Measurements from ENCODE around the gene GIMAP1. TPM values are rescaled to one million over a fixed set of nuclear protein-coding genes. Genes with fewer than 3 reads are reported as not detected.
A peak's percentile ranks its signal among the peaks of the same experiment; 100 is the strongest.

Gene GIMAP1
- total and polyA plus RNA-seq, 4 donors, result 4.6 to 10.0 (median 7.6) TPM

DNA sequence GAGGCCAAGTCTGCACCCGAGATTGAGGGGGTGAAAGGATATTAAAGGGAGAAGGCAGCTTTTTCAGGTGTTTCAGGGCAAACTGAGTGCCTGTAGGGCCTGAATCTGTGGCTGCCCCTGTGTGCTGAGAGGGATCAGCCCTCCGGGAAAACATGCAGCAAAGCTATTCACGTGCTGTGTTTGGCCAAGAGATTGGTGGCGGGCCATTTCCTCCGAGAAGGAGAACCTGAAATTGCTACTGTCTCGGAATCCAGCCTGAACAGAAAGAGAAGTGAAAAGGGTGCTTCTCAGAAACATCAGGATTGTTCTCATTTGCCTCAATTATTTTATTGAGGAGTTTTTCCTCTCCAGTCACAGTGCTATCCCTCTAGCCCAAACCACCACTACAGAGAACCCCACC, 36.8 kb downstream of the GIMAP1 start:
- H3K4me3 ChIP-seq, result no peak overlapping the region
- peaks cover 0 to 7% (median 0%) of the 10 kb centered on the region in 5 donors for H3K4me1 ChIP-seq (ENCODE audit: control insufficient read depth in 5 of 5, insufficient read depth in 5 of 5, low read length in 5 of 5)
- no peak overlapping the region for H3K9ac ChIP-seq (ENCODE audit: insufficient read depth in 1 of 2, low read length in 2 of 2)
- TF ChIP-seq, protein P1, sequence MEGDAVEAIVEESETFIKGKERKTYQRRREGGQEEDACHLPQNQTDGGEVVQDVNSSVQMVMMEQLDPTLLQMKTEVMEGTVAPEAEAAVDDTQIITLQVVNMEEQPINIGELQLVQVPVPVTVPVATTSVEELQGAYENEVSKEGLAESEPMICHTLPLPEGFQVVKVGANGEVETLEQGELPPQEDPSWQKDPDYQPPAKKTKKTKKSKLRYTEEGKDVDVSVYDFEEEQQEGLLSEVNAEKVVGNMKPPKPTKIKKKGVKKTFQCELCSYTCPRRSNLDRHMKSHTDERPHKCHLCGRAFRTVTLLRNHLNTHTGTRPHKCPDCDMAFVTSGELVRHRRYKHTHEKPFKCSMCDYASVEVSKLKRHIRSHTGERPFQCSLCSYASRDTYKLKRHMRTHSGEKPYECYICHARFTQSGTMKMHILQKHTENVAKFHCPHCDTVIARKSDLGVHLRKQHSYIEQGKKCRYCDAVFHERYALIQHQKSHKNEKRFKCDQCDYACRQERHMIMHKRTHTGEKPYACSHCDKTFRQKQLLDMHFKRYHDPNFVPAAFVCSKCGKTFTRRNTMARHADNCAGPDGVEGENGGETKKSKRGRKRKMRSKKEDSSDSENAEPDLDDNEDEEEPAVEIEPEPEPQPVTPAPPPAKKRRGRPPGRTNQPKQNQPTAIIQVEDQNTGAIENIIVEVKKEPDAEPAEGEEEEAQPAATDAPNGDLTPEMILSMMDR (IDR thresholded peaks at IDR 0.05; ENCODE audit: control extremely low read depth, extremely low read depth), result no peak
- no peaks in the 10 kb centered on the region for H3K36me3 ChIP-seq (ENCODE audit: control insufficient read depth in 4 of 4, insufficient read depth in 4 of 4, low read length in 4 of 4)
- no peak overlapping the region for H3K27ac ChIP-seq (ENCODE audit: low read depth in 1 of 2, low read length in 1 of 2)
- ATAC-seq (ENCODE audit: insufficient read depth, low FRiP score), result no peak
- H3K9me3 ChIP-seq (ENCODE audit: control insufficient read depth in 4 of 4, insufficient read depth in 3 of 4, low read length in 3 of 4), result no peaks in the 10 kb centered on the region
- no peaks in the 10 kb centered on the region for H3K27me3 ChIP-seq (ENCODE audit: control insufficient read depth in 3 of 3, insufficient read depth in 3 of 3, low read length in 2 of 3)
- no peak for DNase-seq
- 26 to 52% methylated on average over 6 of the region's 6 CpGs for WGBS, 2 donors

DNA sequence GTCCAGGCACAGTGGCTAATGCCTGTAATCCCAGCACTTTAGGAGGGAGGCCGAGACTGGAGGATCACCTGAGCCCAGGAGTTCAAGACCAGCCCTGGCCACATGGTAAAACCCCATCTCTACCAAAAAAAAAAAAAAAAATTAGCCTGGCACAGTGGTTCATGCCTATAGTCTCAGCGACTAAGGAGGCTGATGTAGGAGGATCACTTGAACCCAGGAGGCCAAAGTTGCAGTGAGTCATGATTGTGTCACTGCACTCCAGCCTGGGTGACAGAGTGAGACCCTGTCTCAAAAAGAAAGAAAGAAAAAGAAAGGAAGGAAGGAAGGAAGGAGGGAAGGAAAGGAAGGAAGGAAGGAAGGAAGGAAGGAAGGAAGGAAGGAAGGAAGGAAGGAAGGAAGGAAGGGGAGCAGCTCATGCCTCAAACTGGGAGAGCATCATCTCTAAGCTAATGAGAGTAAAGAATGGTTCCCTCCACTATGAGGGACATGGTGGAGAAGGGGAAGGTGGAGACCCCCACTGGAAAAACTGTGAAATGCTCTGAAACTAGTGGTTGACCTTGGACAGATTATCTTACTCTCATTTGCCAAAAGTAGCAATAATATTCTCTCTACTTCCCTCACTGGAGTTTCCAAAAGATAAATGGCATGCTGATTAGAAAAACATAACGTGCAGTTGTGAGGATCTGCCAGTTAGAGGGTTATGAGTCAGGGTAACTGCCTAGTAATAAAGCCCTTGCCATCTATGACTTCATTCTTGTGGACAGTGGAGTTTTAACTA, 37.6 kb downstream of the GIMAP1 start:
- H3K27me3 ChIP-seq (ENCODE audit: control insufficient read depth in 3 of 3, insufficient read depth in 3 of 3, low read length in 2 of 3), result no peaks in the 10 kb centered on the region
- no peak overlapping the region for H3K4me3 ChIP-seq
- H3K9me3 ChIP-seq (ENCODE audit: control insufficient read depth in 4 of 4, insufficient read depth in 3 of 4, low read length in 3 of 4), result no peaks in the 10 kb centered on the region
- ATAC-seq (ENCODE audit: insufficient read depth, low FRiP score) (peak; percentile 43), DNase-seq (peak in 2 of 3 donors; percentile 36 to 53)
- H3K4me1 ChIP-seq (ENCODE audit: control insufficient read depth in 5 of 5, insufficient read depth in 5 of 5, low read length in 5 of 5), result peaks cover 0 to 7% (median 0%) of the 10 kb centered on the region in 5 donors
- H3K27ac ChIP-seq (ENCODE audit: low read depth in 1 of 2, low read length in 1 of 2), result peak overlapping the region in 1 of 2 donors; percentile 77
- H3K9ac ChIP-seq (ENCODE audit: insufficient read depth in 1 of 2, low read length in 2 of 2), result no peak overlapping the region
- H3K36me3 ChIP-seq (ENCODE audit: control insufficient read depth in 4 of 4, insufficient read depth in 4 of 4, low read length in 4 of 4), result no peaks in the 10 kb centered on the region
- WGBS, 2 donors, result 47 to 51% methylated on average over 3 of the region's 3 CpGs
- TF ChIP-seq, protein P1 (IDR thresholded peaks at IDR 0.05; ENCODE audit: control extremely low read depth, extremely low read depth), result no peak

DNA sequence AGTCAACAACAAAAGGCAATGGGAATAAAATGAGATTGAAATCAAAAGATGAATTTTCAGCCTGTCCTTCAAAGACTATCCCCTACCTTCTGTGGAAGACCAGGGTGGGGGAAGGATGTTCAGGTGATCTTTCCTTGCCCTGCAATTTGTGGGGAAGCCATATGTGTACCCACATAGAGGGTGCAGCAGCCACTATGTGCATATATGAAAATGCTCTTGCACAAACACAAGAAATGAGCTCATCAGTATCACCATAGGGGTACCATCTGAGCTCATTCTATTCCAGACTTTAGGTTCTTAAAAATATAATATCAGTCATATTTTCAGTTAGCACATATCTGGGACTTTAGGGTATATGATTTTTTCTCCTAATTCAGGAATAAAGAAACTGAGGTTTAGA, 38.5 kb downstream of the GIMAP1 start:
- no peaks in the 10 kb centered on the region for H3K9me3 ChIP-seq (ENCODE audit: control insufficient read depth in 4 of 4, insufficient read depth in 3 of 4, low read length in 3 of 4)
- DNase-seq, result no peak
- H3K27ac ChIP-seq (ENCODE audit: low read depth in 1 of 2, low read length in 1 of 2), result peak overlapping the region in 1 of 2 donors; percentile 28
- no peaks in the 10 kb centered on the region for H3K36me3 ChIP-seq (ENCODE audit: control insufficient read depth in 4 of 4, insufficient read depth in 4 of 4, low read length in 4 of 4)
- no peaks in the 10 kb centered on the region for H3K27me3 ChIP-seq (ENCODE audit: control insufficient read depth in 3 of 3, insufficient read depth in 3 of 3, low read length in 2 of 3)
- H3K4me3 ChIP-seq, result no peak overlapping the region
- H3K9ac ChIP-seq (ENCODE audit: insufficient read depth in 1 of 2, low read length in 2 of 2), result no peak overlapping the region
- no peak for ATAC-seq (ENCODE audit: insufficient read depth, low FRiP score)
- TF ChIP-seq, protein P1 (IDR thresholded peaks at IDR 0.05; ENCODE audit: control extremely low read depth, extremely low read depth), result no peak
- H3K4me1 ChIP-seq (ENCODE audit: control insufficient read depth in 5 of 5, insufficient read depth in 5 of 5, low read length in 5 of 5), result peaks cover 0 to 7% (median 0%) of the 10 kb centered on the region in 5 donors

Measured in lung (tissue), 12 donors.